Urothelium cell line (cell line): ENCODE measurements around the gene MAML3.

ENCODE experiments used
- DNase-seq: peaks from one replicate; pipeline ENCODE4 v3.0.0; 2011; ENCODE audit warnings: low spot score, mixed read lengths
- FAIRE-seq: peaks from 2 replicates; lab custom pipeline; 2011; peaks lifted over from hg19 to GRCh38; lab: Jason Lieb, UNC

The MAML3 gene

DNA sequence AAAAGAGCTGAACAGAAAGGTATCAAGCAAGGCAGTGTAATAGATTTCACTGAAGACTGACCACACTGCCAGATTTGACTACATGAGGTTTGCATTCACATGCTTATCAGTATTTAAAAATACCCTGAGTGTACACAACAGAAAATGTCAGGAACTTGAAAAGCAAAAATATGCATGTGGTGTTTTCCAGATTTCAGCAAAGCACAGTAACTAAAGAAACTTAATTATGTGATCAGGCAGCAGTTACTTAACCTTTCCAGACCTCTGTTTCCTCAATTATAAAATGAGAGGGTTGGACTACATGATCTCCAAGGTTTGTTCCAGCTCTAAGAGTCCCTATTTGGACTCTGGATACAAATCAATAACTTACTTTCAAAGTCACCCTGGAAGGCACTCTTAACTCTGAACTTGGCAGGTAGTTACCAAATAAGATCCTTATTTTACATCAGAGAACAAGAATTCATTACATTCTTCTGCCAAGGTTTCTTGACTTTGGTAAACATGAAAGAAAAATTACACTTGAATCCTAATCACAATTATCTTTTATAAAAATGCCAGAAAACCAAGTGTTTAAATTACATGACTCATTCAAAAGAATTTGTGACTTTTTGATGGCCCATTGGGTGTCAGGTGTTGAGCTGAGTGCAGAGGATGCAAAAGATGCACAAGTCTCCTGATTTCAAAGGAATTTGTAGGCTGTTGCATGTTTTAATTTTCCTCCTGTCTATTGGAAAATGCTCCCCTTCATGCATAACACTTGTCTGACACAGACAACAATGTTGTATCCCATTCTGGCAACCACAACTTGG lies 246.8 kb downstream of the MAML3 start:
- FAIRE-seq (no peak), DNase-seq (no peak)

DNA sequence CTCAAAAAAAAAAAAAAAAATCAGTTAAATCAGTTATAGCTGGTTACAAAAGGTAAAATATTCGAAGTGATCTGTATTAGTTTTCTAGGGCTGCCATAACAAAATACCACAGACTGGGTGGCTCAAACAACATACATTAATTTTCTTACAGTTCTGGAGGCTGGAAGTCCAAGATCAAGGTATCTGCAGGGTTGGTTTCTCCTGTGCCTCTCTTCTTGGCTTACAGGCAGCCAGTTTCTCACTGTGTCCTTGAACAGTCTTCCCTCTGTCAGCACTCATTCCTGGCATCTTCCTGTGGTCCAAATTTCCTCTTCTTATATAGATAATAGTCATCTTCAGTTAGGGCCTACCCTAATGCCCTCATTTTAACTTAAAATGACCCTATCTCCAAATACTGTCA lies 248.5 kb downstream of the MAML3 start:
- FAIRE-seq (no peak), DNase-seq (no peak)

DNA sequence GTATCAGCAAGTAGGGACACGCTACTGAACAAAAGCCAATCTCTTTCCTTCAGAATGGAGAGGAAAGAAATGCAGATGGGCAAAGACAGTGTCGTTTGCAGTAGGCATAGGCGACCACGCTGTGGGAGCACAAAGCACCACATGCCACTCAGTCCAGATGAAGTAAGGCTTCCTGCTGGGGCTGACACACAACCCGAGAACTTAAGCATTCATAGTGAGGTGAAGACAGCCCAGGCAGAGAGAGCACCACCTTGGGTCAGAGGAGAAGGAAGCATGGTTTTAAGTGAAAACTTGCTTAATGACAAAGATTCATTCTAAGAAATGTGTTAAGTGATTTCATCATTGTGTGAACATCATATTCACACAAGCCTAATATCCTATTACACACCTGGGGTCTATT lies 249.6 kb downstream of the MAML3 start:
- FAIRE-seq (no peak), DNase-seq (no peak)

DNA sequence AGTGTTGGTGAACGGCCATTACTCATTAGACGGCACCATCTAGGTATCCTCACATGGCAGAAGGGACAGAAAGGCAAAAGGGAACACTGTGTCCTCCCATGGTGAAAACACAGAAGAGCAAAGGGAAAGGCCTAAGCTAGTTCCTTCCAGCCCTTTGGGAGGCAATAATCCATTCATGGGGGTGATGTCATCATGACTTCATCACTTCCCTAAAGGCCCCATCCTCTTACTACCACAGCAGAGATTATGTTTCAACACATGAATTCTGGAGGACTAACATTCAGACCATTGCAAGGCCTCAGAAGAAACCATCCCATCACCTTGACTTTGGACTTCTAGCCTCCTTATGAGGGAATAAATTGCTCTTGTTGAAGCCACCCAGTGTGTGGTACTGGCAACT lies 250.1 kb downstream of the MAML3 start:
- DNase-seq, result no peak

DNA sequence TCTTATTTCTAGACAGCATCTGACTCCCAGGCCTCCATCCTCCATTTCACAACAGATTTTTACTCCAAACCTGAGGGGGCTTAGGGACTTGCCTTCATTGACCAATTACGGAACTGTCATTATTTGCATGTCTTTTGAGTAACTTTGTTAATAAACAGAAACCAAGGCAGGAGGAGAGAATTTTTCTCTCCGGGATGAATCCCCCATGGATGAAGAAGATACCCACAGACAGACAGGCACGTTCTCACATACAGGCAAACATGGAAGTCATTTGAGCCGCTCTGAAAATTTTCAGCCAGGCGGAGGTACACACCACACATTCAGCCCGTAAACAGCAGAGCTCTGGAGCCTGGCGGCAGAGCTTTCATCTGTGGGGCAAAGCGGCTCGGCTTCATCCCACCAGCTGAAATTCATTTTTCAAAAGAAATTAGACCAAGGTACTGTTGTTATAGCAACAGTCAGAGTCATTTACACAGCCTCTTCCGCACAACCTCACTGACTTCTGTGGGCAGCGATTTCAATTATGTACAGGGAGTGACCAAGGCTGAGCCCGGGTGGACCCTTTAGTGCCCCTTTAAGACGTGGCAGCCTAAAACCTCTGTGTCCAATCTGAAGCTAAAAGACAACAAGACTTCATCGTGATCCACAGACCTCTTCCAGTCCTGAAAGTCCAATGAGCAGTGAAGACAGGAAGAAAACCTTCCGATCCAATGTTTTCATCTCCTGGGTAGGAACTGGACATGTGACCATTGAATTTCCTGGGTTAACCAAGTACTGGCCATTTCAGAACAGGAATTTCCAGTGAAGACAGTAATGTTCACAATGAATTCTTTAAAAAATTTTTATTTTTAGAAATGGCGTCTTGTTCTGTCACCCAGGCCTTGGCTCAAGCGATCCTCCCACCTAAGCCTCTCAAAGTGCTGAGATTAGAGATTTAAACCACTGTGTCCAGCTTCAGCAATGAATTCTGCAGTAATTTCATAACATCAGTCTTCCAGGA lies 251.4 kb downstream of the MAML3 start:
- FAIRE-seq, result no peak
- DNase-seq, result no peak

More for the DNA sequence above, 250.1 kb downstream of the MAML3 start:
- no peak for FAIRE-seq

DNA sequence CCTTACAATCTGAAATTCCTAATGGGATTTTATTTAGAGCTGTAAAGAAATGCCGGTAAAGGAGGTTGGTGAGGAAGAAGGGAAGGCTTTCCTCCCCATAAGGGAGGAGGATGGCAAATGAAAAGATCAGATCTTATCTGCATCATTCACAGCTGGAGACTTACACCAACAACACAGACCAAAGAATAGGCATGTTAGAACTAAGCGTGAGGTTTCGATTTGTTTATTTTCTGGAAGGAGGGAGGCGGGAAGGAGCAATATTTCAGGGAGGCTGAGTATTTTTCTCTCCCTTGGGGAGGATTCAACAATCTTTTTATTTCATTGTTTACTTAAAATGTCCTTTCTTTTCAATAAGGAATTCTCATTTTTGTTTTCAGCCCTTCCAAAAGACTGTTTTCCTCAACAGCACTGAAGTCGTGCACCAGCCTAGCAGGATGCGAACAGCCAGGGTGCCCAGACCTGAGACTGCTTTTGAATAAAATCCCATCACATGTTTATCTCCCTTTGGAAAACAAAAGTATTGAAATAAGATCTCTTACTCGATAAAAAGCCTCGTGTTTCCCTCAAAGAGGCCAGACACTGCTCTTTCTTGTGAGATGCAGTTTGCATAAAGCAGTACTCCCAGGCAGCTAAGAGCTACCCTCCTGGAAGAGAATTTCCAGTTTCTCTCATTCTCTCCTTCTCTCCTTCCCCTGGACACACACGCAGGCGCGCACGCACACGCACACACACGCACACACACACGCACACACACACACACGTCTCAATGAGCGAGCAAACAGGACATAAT lies 252.3 kb downstream of the MAML3 start:
- DNase-seq (no peak), FAIRE-seq (no peak)

DNA sequence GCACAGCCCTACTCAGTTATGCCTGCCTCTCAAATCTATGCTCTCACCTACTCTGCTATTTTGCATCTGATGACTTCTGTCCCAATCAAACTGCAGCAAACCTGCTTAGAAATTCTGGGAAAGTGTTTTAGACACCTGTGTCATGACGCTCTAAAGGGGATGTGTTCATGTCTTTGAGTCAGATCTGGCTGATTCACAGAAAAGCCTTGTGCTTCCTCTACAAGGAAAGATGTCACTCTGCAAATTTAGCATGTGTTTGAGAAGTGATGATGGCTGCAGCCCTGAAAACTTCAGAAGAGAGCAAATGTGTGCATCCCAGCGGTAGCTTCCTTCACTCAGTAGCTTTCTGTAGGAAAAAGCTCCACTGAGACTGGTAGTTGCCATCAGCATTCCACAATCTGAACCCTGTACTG lies 253.0 kb downstream of the MAML3 start:
- FAIRE-seq, result no peak
- DNase-seq, result no peak

DNA sequence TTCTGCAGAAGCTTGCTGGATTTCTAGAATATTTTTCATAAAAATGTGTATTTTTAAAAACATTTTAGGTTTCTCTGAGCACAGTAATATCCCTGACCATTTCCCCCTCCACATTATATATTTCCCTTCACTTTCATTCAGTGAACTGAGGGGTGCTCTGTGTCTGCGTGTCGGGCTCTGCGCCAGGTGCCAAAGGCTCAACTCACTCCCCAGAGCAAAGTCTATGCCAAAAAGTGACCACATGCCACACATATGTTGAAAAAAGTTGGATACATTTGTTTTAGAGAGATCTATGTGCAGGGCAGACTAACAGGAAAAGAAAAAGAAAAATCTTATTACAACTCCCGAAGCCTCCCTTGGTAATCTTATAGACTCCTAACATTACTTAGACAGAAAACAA lies 254.6 kb downstream of the MAML3 start:
- no peak for DNase-seq
- no peak for FAIRE-seq

DNA sequence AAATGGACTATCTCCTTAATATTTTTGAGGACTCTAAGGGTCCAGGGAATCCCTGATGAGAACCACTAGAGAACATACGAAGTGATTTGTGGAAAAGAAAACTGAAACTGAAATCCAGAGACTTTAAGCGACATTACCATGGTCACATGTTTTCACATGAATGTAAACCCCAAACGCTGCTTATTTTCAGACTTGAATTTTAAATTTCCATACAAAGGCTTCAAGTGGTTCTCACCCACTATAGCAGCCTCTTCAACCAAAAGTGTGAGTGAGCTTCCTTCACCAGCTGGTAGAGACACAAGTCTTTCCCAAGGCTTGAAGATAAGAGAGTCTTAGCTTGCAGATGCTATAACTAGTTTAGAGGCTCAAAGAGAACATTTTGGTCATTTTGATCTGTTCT lies 255.7 kb downstream of the MAML3 start:
- FAIRE-seq, result no peak
- DNase-seq, result no peak

DNA sequence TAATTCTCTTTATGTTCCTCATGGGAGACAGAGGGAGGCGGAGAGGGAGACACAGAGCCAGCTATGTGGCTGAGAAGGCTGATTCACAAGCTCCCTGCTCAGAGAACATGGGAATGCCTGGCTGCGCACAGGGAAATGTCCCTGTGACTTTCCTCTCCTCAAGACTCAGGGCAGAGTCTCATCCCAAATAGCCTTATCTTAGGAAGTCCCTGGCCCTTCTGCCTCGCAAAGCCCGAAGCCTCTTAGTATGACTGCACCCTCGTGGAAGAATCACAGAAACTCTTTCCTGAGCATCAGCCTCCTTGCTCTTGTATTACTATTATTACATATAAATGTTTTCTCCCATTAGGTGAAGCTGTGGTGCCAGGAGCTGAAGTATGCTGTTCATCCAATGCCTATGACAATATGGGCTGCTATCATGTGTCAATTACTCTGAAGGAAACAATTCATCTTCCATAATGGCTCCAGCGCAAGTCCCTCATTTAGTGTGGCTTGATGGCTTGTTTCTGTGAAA lies 257.8 kb downstream of the MAML3 start:
- DNase-seq (no peak), FAIRE-seq (no peak)

DNA sequence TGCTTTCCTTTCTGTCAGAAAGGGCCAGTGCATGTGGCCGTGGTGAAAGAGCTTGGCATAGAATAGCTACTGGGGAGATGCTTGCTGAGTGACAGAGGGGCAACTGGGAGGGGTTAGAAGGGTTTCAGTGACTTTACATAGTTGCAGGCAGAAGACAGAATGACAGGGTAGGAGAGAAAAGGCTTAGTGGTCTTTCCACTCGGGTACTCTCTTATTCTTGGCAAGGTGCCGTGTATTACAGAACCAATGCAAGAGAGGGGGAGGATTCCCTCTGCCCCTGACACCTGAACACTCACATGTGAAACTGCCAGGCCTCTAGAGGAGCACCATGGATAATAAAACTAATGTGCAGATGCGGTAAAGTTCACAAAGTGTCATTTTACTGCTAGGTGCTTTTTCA lies 260.2 kb downstream of the MAML3 start:
- DNase-seq (no peak), FAIRE-seq (no peak)

DNA sequence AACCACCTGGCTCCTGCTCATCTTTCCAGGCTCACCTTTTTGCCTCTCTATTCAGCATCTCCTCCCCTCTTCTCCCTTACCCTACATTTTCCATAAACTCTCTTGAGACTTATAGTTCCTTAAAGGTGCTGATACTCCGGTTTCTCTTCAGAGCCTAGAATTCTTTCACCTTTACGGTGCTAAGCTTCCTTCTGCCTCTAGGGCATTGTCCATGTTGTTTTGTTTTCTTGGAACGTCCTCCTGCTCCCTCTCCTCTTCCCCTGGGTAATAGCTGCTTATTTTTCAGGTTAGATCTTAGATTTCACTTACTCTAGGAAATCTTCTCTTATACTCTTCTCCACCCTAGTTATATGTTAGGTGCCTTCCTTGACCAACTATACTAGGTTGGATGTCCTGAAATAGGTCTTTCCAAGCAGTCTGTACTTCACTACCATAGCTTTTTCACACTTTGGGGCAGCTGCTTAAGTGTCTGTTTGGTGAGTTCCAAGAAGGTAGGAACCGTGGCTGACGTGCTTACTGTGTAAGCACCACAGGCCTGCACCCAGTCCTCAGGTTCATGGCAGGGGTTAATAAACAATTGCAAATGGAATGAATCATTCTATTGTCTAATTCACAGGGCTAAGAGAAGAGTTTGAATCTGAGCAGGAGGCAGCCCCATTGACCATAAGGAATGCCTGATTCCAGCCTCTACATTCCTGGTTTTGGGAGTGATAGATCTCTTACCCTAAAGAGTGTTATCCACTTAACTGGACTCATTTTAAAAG lies 260.8 kb downstream of the MAML3 start:
- FAIRE-seq (no peak), DNase-seq (no peak)

DNA sequence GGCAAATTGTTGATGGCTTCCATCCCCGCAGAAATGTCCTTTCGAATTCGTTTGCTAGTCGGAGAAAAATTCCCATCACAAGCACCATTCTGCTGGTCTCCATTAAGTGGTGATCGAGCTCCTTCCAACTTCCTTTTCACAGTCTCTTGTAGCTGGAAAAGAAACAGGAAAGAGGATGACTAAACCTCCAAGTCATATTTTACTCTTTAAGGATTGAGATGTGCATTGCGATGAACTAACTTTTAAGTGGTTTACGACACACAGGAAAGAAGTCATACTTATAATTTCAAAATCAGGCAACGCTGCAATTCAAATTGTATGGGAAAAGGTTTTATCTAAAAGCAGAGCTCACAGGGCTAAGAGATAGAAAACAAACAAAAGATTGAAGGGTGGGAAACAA lies 263.2 kb downstream of the MAML3 start:
- FAIRE-seq (no peak), DNase-seq (no peak)

DNA sequence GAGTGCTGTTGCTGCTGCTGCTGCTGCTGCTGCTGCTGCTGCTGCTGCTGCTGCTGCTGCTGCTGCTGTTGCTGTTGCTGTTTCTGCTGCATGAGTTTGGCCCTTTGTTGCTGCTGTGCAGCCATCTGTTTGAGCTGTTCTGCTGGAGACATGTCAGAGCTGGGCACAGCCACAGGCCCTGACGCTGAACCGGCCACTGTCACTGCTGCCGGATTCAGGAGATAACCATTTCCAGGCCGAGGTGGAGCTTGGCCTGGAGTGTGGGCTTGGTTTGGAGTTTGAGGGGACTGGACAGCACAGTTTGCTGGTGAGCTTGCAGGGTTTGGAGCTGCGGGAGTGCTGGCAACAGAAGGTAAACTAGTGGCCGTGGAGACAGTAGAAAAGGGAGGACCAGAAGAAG lies 264.1 kb downstream of the MAML3 start:
- DNase-seq (no peak), FAIRE-seq (no peak)

DNA sequence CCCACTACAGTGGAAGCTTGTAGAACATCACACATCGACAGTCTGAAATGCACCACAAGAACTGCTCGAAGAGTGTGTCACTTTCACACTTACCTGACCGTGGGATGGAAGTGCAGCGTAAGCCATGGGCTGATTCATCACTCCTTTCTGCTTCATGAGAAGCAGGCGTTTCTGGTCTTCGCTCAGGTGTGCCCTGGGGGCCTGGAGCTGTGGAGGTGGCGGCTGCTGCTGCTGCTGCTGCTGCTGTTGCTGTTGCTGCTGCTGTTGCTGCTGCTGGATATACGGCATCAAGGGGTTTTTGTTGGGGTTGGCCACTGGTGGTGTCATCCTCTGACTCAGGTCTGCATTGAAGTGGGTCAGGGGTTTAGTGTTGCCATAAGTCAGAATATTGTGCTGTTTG lies 264.7 kb downstream of the MAML3 start:
- DNase-seq, result no peak
- no peak for FAIRE-seq

DNA sequence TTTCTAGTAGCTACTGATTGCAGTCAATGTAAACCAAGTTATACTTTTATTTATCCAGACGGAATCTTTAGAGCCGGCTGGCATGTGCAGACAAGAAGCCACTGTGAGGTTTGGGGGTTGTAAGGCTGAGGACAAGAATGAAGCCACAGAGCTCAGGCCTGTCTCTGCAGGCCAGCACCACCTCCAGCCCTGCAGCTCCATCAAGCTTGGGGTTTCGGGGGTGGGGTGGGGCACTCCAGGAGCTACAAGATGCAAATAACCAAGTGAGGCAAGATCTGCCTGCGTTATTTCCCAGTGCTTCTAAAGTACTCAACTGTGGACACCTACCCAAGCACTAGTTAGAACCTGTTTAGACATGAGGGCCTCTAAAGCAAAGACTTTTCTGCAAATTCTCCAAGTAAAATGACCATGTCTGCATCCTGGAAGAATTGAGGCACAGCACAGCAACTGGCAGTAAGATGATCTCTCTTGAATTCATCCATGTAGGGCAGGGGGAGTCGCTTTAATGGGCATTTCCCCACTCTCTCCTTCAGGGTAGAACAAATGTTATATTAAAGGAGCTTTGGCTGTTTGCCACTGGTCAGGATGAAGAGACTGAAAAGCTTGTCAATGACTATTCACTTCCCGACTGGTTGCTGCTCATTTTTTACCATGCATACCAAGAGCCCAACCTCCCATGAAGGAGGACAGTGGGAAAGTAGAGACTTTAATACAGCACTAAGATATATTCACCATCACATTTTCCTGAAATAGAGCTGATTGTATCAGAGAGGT lies 265.8 kb downstream of the MAML3 start:
- FAIRE-seq (no peak), DNase-seq (no peak)

DNA sequence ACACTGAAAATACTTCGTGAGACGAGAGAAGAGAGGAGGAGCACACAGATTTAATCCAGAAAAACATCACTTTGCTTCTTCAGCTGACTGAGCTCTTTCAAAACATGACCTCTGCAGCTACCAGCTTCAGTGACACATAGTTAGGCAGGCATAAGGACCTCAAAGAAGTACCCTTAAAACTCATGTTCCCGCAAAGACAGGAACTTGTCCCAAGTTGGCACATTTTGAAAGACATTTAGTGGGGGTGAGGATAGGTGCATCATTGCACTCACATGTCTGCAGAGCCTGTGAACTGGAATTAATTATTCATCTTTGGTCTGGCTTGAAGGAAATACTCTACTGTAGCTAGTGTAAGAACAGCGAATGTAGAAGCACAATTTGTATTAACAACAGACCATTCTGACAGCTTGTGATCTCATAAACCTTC lies 266.6 kb downstream of the MAML3 start:
- DNase-seq, result no peak
- no peak for FAIRE-seq

DNA sequence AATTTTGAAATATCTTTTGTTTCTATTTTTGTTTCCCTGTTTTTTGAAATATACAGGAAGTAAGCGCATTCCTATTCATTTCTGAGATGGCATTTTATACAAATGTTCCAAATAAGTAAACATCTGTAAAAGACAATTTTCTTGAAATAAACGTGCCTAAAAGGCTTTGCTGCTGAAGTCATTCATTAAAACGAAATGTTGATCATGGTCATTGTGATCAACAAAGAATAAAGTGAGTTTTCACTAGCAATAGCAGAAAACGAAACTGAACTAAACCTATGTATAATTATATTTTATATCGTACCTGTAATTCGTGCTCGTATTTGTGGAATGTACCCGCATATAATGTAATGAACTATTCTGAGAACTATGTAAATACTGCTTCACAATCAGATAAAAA lies 267.2 kb downstream of the MAML3 start:
- FAIRE-seq (no peak), DNase-seq (no peak)

DNA sequence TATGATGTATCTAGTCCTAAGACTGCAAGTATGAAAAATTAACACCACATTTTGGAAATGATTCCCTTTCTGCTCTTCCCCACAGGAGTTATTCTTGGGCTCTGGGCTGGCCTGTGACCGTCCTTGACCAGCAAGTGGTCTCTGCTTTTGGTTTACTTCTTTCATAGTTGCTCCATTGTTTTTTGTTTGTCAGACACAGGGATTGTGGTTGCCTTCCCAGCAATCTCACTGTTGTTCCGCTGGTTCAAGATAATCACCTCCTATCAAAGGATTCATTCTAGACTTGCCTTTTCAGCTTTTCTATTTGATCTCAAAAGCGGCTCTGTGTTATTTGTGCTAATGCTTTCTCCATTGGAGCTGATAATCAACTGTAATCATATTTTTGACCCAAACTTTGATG lies 269.5 kb downstream of the MAML3 start:
- DNase-seq (no peak), FAIRE-seq (no peak)
